ENCODE measurements around the gene ST3GAL5.

ST3GAL5 gene

GRCh38 chr2:85793584-85793983, 95.2 kb downstream of the ST3GAL5 start:
- Histone ChIP-seq H3K4me1 (peaks cover 7% of the 10 kb centered on the region), H3K4me3 (ENCODE audit: low read depth, low read length) (no peak overlapping the region), H3K9me3 (no peaks in the 10 kb centered on the region), H3K36me3 (no peaks in the 10 kb centered on the region), H3K27me3 (no peaks in the 10 kb centered on the region)
- no peak for TF ChIP-seq CTCF (IDR thresholded peaks at IDR 0.05; ENCODE audit: low read depth, low read length)
- no peak for DNase-seq

GRCh38 chr2:85792783-85793441, 95.9 kb downstream of the ST3GAL5 start:
- H3K4me3 ChIP-seq (ENCODE audit: low read depth, low read length) = no peak overlapping the region
- no peaks in the 10 kb centered on the region for H3K9me3 ChIP-seq
- no peak for DNase-seq
- no peak for TF ChIP-seq CTCF (IDR thresholded peaks at IDR 0.05; ENCODE audit: low read depth, low read length)
- H3K27me3 ChIP-seq = no peaks in the 10 kb centered on the region
- no peaks in the 10 kb centered on the region for H3K36me3 ChIP-seq
- peaks cover 7% of the 10 kb centered on the region for H3K4me1 ChIP-seq

GRCh38 chr2:85791704-85792565, 96.9 kb downstream of the ST3GAL5 start:
- Histone ChIP-seq H3K9me3 (no peaks in the 10 kb centered on the region), H3K36me3 (no peaks in the 10 kb centered on the region), H3K4me3 (ENCODE audit: low read depth, low read length) (no peak overlapping the region), H3K27me3 (no peaks in the 10 kb centered on the region), H3K4me1 (peaks cover 7% of the 10 kb centered on the region)
- no peak for DNase-seq
- no peak for TF ChIP-seq CTCF (IDR thresholded peaks at IDR 0.05; ENCODE audit: low read depth, low read length)

- TF ChIP-seq CTCF (IDR thresholded peaks at IDR 0.05; ENCODE audit: low read depth, low read length) = no peak
- H3K4me3 ChIP-seq (ENCODE audit: low read depth, low read length) = no peak overlapping the region
- H3K4me1 ChIP-seq = peaks cover 7% of the 10 kb centered on the region
- H3K9me3 ChIP-seq = no peaks in the 10 kb centered on the region
- H3K27me3 ChIP-seq = no peaks in the 10 kb centered on the region
- DNase-seq = no peak
- H3K36me3 ChIP-seq = no peaks in the 10 kb centered on the region
These were observed 98.1 kb downstream of the ST3GAL5 start for GRCh38 chr2:85790499-85791188.

- no peak for TF ChIP-seq CTCF (IDR thresholded peaks at IDR 0.05; ENCODE audit: low read depth, low read length)
- Histone ChIP-seq H3K4me1 (peaks cover 7% of the 10 kb centered on the region), H3K36me3 (no peaks in the 10 kb centered on the region), H3K9me3 (no peaks in the 10 kb centered on the region), H3K27me3 (no peaks in the 10 kb centered on the region), H3K4me3 (ENCODE audit: low read depth, low read length) (no peak overlapping the region)
- no peak for DNase-seq
These were observed 98.8 kb downstream of the ST3GAL5 start for GRCh38 chr2:85790032-85790431.

All from BE2C (cell line).